ENCODE measurements around the gene SCN7A.

DNA sequence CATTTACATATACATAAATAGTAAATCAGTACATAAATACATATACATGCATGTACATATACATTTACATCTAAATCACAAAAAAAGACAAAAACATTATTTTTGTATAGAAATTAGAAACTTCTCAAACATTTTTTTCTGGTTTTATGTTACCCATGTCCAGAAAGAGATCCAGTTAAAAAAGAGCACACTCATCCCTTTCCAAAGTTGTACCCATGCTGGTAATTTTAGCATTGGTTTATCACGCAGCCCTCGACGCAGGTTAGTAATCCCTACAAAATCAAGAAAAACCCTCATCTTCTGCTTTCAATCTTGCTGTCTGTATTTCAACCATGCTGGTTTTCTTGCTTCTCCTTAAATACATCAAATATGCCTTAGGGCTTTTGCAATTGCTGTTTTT is 128.8 kb downstream of the SCN7A start:
- TF ChIP-seq, protein P1, sequence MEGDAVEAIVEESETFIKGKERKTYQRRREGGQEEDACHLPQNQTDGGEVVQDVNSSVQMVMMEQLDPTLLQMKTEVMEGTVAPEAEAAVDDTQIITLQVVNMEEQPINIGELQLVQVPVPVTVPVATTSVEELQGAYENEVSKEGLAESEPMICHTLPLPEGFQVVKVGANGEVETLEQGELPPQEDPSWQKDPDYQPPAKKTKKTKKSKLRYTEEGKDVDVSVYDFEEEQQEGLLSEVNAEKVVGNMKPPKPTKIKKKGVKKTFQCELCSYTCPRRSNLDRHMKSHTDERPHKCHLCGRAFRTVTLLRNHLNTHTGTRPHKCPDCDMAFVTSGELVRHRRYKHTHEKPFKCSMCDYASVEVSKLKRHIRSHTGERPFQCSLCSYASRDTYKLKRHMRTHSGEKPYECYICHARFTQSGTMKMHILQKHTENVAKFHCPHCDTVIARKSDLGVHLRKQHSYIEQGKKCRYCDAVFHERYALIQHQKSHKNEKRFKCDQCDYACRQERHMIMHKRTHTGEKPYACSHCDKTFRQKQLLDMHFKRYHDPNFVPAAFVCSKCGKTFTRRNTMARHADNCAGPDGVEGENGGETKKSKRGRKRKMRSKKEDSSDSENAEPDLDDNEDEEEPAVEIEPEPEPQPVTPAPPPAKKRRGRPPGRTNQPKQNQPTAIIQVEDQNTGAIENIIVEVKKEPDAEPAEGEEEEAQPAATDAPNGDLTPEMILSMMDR (conservative IDR thresholded peaks at IDR 0.05; ENCODE audit: low read length) = no peak
- no peak for TF ChIP-seq EZH2phosphoT487 (IDR thresholded peaks at IDR 0.05; ENCODE audit: borderline replicate concordance, low read depth, low read length)

Data from OCI-LY7 (cell line).